GM19452 (cell line): ENCODE data around the gene ZNF213.

Experiments
- ATAC-seq: cut with Tn5 transposase; IDR thresholded peaks from one replicate; pipeline ENCODE4 v1.9.1; 2021; ENCODE audit not compliant: unreplicated experiment

Gene ZNF213

GRCh38 chr16:3188675-3188924, 53.8 kb downstream of the ZNF213 start:
- ATAC-seq = no peak

GRCh38 chr16:3188925-3189825, 54.3 kb downstream of the ZNF213 start:
- ATAC-seq = no peak

GRCh38 chr16:3189869-3190268, 55.0 kb downstream of the ZNF213 start:
- ATAC-seq = no peak

GRCh38 chr16:3190949-3191353, 56.1 kb downstream of the ZNF213 start:
- no peak for ATAC-seq
